IMR-90 (cell line): Measurements from ENCODE around the gene RBP4. TPM values are rescaled to one million over a fixed set of nuclear protein-coding genes. Genes with fewer than 3 reads are reported as not detected.

ENCODE experiments used
- ATAC-seq: fragments of 200-7000 bp; cut with Tn5 transposase; 2 replicates; pipeline ENCODE4 v1.9.1; 2020; ENCODE audit warnings: low read depth, mild to moderate bottlenecking, moderate library complexity
- BruUV-seq: library from RNA; stranded (reverse); fragments of 400-500 nt; replicated peaks from 2 replicates; lab custom pipeline; 2021; lab: Mats Ljungman, UMichigan
- CTCF ChIA-PET: fragments of 300-600 bp; formaldehyde crosslinking; extraction: SDS; loops from one replicate; lab custom pipeline; 2021; ENCODE audit warnings: antibody characterized with exemption; lab: Yijun Ruan, JAX
- POLR2A ChIA-PET: fragments of 300-600 bp; sonication (Branson Sonifier 250); formaldehyde crosslinking; loops from one replicate; lab custom pipeline; 2022; ENCODE audit warnings: antibody characterized with exemption; ENCODE audit not compliant: unreplicated experiment; lab: Charles Lee
- DNase-seq: peaks from one replicate; pipeline ENCODE4 v3.0.0; 2013
- H2AFZ ChIP-seq: replicated peaks from 2 replicates; pipeline ENCODE3; 2013; ENCODE audit warnings: low read length, mild to moderate bottlenecking; ENCODE audit not compliant: poor library complexity
- H2AK5ac ChIP-seq: 2 replicates; pipeline ENCODE4 v1.6.1; 2013; ENCODE audit warnings: low read depth, low read length, inconsistent platforms
- H2AK9ac ChIP-seq: replicated peaks from 2 replicates; pipeline ENCODE3; 2013; ENCODE audit warnings: mild to moderate bottlenecking, low read depth, low read length, moderate library complexity; ENCODE audit not compliant: poor library complexity
- H2BK120ac ChIP-seq: 2 replicates; pipeline ENCODE4 v1.6.1; 2013; ENCODE audit warnings: low read depth, low read length, inconsistent platforms
- H2BK15ac ChIP-seq: 3 replicates; pipeline ENCODE4 v1.6.1; 2013; ENCODE audit warnings: low read depth, low read length, inconsistent platforms
- H2BK20ac ChIP-seq: 2 replicates; pipeline ENCODE4 v1.6.1; 2013; ENCODE audit warnings: low read depth, mild to moderate bottlenecking, inconsistent platforms, low read length, moderate library complexity
- H2BK5ac ChIP-seq: 2 replicates; pipeline ENCODE4 v1.6.1; 2013; ENCODE audit warnings: mild to moderate bottlenecking, low read depth, low read length, inconsistent platforms; ENCODE audit not compliant: poor library complexity, severe bottlenecking
- H3K14ac ChIP-seq: replicated peaks from 2 replicates; pipeline ENCODE4 v1.6.1; 2013; ENCODE audit warnings: low read depth, low read length, inconsistent platforms
- H3K18ac ChIP-seq: 2 replicates; pipeline ENCODE4 v1.6.1; 2013; ENCODE audit warnings: low read depth, low read length, control low read depth
- H3K23ac ChIP-seq: 2 replicates; pipeline ENCODE4 v1.6.1; 2013; ENCODE audit warnings: low read depth, low read length, inconsistent platforms
- H3K27ac ChIP-seq: 2 replicates; pipeline ENCODE4 v1.5.1; 2013; ENCODE audit warnings: mild to moderate bottlenecking, control low read depth, low read length; ENCODE audit not compliant: insufficient read depth
- H3K27me3 ChIP-seq: 2 replicates; pipeline ENCODE4 v1.6.1; 2013; ENCODE audit warnings: low read length; ENCODE audit not compliant: control insufficient read depth, insufficient read depth
- H3K36me3 ChIP-seq: 2 replicates; pipeline ENCODE4 v1.6.1; 2013; ENCODE audit warnings: low read length, mixed read lengths; ENCODE audit not compliant: control insufficient read depth, insufficient read depth
- H3K4ac ChIP-seq: 2 replicates; pipeline ENCODE4 v1.6.1; 2013; ENCODE audit warnings: low read depth, low read length, inconsistent platforms
- H3K4me1 ChIP-seq: 2 replicates; pipeline ENCODE4 v1.6.1; 2013; ENCODE audit warnings: low read length, mixed read lengths; ENCODE audit not compliant: control insufficient read depth, insufficient read depth
- H3K4me2 ChIP-seq: 2 replicates; pipeline ENCODE4 v1.6.1; 2013; ENCODE audit warnings: low read depth, mild to moderate bottlenecking, control low read depth, low read length, moderate library complexity
- H3K4me3 ChIP-seq: 2 replicates; pipeline ENCODE4 v1.5.1; 2013; ENCODE audit warnings: low read depth, mild to moderate bottlenecking, control low read depth, low read length, moderate library complexity; ENCODE audit not compliant: insufficient read depth
- H3K56ac ChIP-seq: 2 replicates; pipeline ENCODE4 v1.6.1; 2013; ENCODE audit warnings: low read length, inconsistent platforms; ENCODE audit not compliant: insufficient read depth; ENCODE audit errors: extremely low read depth
- H3K79me1 ChIP-seq, 2 experiments: 2 replicates each; pipeline ENCODE4 v1.6.1; 2013; ENCODE audit warnings: low read length in 2 of 2, inconsistent platforms in 1 of 2, low read depth in 1 of 2
- H3K9ac ChIP-seq: 2 replicates; pipeline ENCODE4 v1.6.1; 2013; ENCODE audit warnings: low read depth, low read length, control low read depth
- H3K9me1 ChIP-seq: 2 replicates; pipeline ENCODE4 v1.6.1; 2013; ENCODE audit warnings: low read length, inconsistent platforms; ENCODE audit not compliant: insufficient read depth
- H3K9me3 ChIP-seq: 2 replicates; pipeline ENCODE4 v1.6.1; 2013; ENCODE audit warnings: low read length; ENCODE audit not compliant: control insufficient read depth, insufficient read depth
- H4K20me1 ChIP-seq: 2 replicates; pipeline ENCODE4 v1.6.1; 2013; ENCODE audit warnings: low read length, inconsistent platforms; ENCODE audit not compliant: insufficient read depth
- H4K5ac ChIP-seq: 2 replicates; pipeline ENCODE4 v1.6.1; 2013; ENCODE audit warnings: mild to moderate bottlenecking, low read depth, low read length, control low read depth
- H4K8ac ChIP-seq, 2 experiments: 2 replicates each; pipeline ENCODE4 v1.6.1; 2013; ENCODE audit warnings: low read depth in 2 of 2, low read length in 2 of 2, control low read depth in 1 of 2, inconsistent platforms in 1 of 2
- H4K91ac ChIP-seq: 2 replicates; pipeline ENCODE4 v1.6.1; 2013; ENCODE audit warnings: low read depth, low read length, inconsistent platforms; ENCODE audit not compliant: insufficient read depth
- CEBPB ChIP-seq: IDR thresholded peaks from 2 replicates; pipeline ENCODE4 v1.6.1; 2012; ENCODE audit warnings: low read depth, low read length, improper control_type of control experiment
- ELK1 ChIP-seq: fragments of 150-350 bp; IDR thresholded peaks from 2 replicates; pipeline ENCODE4 v1.6.1; 2016; ENCODE audit warnings: low read depth, mild to moderate bottlenecking, low read length, moderate library complexity, borderline replicate concordance
- MAFK ChIP-seq: IDR thresholded peaks from 2 replicates; pipeline ENCODE4 v1.6.1; 2012; ENCODE audit warnings: low read depth, low read length, improper control_type of control experiment
- MAZ ChIP-seq: IDR thresholded peaks from 2 replicates; pipeline ENCODE4 v1.6.1; 2012; ENCODE audit warnings: low read depth, mild to moderate bottlenecking, low read length, improper control_type of control experiment, moderate library complexity, borderline replicate concordance
- MXI1 ChIP-seq: IDR thresholded peaks from 2 replicates; pipeline ENCODE4 v1.6.1; 2012; ENCODE audit warnings: low read depth, mild to moderate bottlenecking, low read length, moderate library complexity, borderline replicate concordance
- POLR2A ChIP-seq: IDR thresholded peaks from 2 replicates; pipeline ENCODE4 v1.6.1; 2012; ENCODE audit warnings: mild to moderate bottlenecking, low read depth, low read length
- SMC3 ChIP-seq: fragments of 150-350 bp; IDR thresholded peaks from 2 replicates; pipeline ENCODE4 v1.6.1; 2016; ENCODE audit warnings: low read depth, mild to moderate bottlenecking, antibody characterized with exemption, low read length, moderate library complexity
- USF2 ChIP-seq: fragments of 150-350 bp; IDR thresholded peaks from 2 replicates; pipeline ENCODE4 v1.6.1; 2017; ENCODE audit warnings: mild to moderate bottlenecking, antibody characterized with exemption, low read length, low read depth
- WGBS, 2 experiments: methylation state at CpG; one replicate each; pipeline versions ENCODE4 v1.1.5 to v1.1.7; 2013; ENCODE audit warnings: missing lambda C conversion rate in 2 of 2; ENCODE audit not compliant: insufficient read length in 1 of 2; ENCODE audit errors: extremely low coverage in 2 of 2; 5-methylcytosine and 5-hydroxymethylcytosine counted together
- dilution Hi-C: fragments of 300-500 bp; cut with HindIII; formaldehyde crosslinking; loops from one replicate; pipeline ENCODE4 v1.14.3; 2018; ENCODE audit warnings: low sequenced_read_pairs; ENCODE audit not compliant: unreplicated experiment
- in situ Hi-C: fragments of 300-500 bp; cut with MboI; formaldehyde crosslinking; loops from 3 replicates; pipeline ENCODE4 v1.14.3; 2019; ENCODE audit warnings: low sequenced_read_pairs, inconsistent platforms, mixed read lengths
- intact Hi-C: fragments of 100-400 bp; cut with micrococcal nuclease; formaldehyde crosslinking; loops from 2 replicates; pipeline ENCODE4 v1.10.0; 2022
- polyA plus RNA-seq, 3 experiments: library from polyadenylated mRNA; depleted of rRNA; stranded (reverse); fragments of >200 nt; gene quantifications; 2 replicates each; pipeline ENCODE4 v1.2.3, GENCODE V29; 2012; ENCODE audit warnings: low replicate concordance in 1 of 3
- total RNA-seq: library from RNA; depleted of rRNA; stranded (reverse); fragments of >200 nt; gene quantifications from 2 replicates; pipeline ENCODE4 v1.2.3, GENCODE V29; 2012

Gene RBP4
- total and polyA plus RNA-seq, 2 of the 4 experiments (the other 2 are of a cell fraction), result not detected

DNA sequence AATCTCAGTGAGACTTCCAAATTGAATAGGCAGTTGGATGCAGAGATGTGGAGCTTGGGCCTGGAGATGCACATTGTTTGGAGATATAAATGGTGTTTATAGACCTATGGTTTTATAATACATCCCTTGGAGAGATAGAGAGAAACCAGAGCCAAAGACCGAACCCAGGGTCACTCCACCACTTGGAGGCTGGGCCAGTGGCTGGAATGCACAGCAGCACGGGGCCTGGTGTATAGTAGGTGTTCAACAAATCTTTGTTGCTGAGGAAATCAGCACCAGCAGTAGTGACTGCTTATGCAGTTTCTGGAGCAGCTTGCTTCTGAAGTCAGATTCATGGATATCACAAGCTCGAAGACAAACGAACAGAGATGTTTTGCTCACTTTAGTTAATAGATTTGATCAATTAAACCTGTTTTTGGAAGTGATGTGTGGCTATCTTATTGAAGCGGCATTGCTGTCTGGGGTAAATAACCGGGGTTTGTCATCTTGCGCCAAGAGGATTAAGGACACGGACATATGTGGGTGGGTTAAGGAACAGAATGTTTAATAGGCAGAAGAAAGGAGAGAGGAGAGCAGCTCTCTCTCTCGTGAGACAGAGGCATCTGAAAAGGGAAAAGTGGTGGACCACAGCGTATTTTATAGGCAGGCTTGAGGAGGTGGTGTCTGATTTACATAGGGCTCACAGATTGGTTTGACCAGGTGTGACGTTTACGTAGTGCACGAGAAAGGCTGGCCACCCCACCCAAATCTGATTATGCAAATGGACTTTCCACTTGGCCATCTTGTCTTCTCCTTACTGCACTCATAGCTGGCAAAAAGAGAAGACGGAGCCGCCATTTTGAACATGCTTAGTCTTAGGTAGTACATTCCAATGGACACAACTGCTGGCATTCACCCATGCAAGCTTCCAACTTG is 11.1 kb downstream of the RBP4 start:
- H3K79me1 ChIP-seq, result no peaks in the 10 kb centered on the region
- H4K20me1 ChIP-seq, result no peaks in the 10 kb centered on the region
- H2BK15ac ChIP-seq, result no peak overlapping the region
- in situ Hi-C loops (no loop called here), intact Hi-C loops (no loop called here), dilution Hi-C loops (no loop called here)
- no peak overlapping the region for H3K9ac ChIP-seq
- no peak overlapping the region for H3K23ac ChIP-seq
- no peak overlapping the region for H2AK9ac ChIP-seq
- ATAC-seq (no peak), DNase-seq (no peak)
- no TSS peak for BruUV-seq
- no peaks in the 10 kb centered on the region for H3K9me1 ChIP-seq
- no peak overlapping the region for H3K14ac ChIP-seq
- H3K27ac ChIP-seq, result no peak overlapping the region
- H3K4me1 ChIP-seq, result no peaks in the 10 kb centered on the region
- H2AK5ac ChIP-seq, result no peak overlapping the region
- no peaks in the 10 kb centered on the region for H3K9me3 ChIP-seq
- no peak overlapping the region for H2BK5ac ChIP-seq
- POLR2A ChIA-PET, result no interaction called here
- H3K56ac ChIP-seq, result no peak overlapping the region
- no peak overlapping the region for H2BK120ac ChIP-seq
- no peak overlapping the region for H3K4me3 ChIP-seq
- no peak overlapping the region for H4K8ac ChIP-seq
- 81% methylated on average over 5 of the region's 15 CpGs; no CpG with 5 or more reads in 1 of the 2 experiments for WGBS, 2 experiments
- H3K27me3 ChIP-seq, result peaks cover 27% of the 10 kb centered on the region
- no peak overlapping the region for H3K4me2 ChIP-seq
- no peak overlapping the region for H3K4ac ChIP-seq
- no peak overlapping the region for H3K18ac ChIP-seq
- no peak overlapping the region for H4K5ac ChIP-seq
- H2AFZ ChIP-seq, result no peak overlapping the region
- CTCF ChIA-PET, result no interaction called here
- no peaks in the 10 kb centered on the region for H3K36me3 ChIP-seq
- TF ChIP-seq CEBPB (no peak), MAFK (no peak), SMC3 (no peak), ELK1 (no peak), MXI1 (no peak), MAZ (no peak), USF2 (no peak), POLR2A (no peak)
- no peak overlapping the region for H2BK20ac ChIP-seq
- no peak overlapping the region for H4K91ac ChIP-seq
